Esophagus muscularis mucosa (tissue), 4 donors: ENCODE measurements around the gene ASB4. TPM values are rescaled to one million over a fixed set of nuclear protein-coding genes. Genes with fewer than 3 reads are reported as not detected.
"Not testable (repeated sequence)": the region's sequence is repeated elsewhere in the genome, so short reads cannot be mapped to it uniquely, and the experiment has no call there.

Experiments
- DNase-seq: peaks from one replicate; pipeline ENCODE4 v3.0.0-alpha.2; 2017; ENCODE audit errors: extremely low spot score
- H3K27ac ChIP-seq, 4 donors: fragments of 200-600 bp; sonication (generic); replicated peaks in 1 of 4; 1 replicate in 3 of 4; 2 replicates in 1 of 4; pipeline ENCODE4 v1.5.1; 2016 to 2019; ENCODE audit warnings: mild to moderate bottlenecking in 1 of 4
- H3K27me3 ChIP-seq, 4 donors: fragments of 200-600 bp; sonication (generic); one replicate each; pipeline versions ENCODE4 v1.5.1 to v1.6.0; 2016 to 2019
- H3K36me3 ChIP-seq, 4 donors: fragments of 200-600 bp; sonication (generic); one replicate each; pipeline ENCODE4 v1.5.1; 2016 to 2019
- H3K4me1 ChIP-seq, 4 donors: fragments of 200-600 bp; sonication (generic); one replicate each; pipeline ENCODE4 v1.5.1; 2016 to 2019
- H3K4me3 ChIP-seq, 4 donors: fragments of 200-600 bp; sonication (generic); 1 replicate in 2 of 4; 2 replicates in 2 of 4; pipeline ENCODE4 v1.5.1; 2016 to 2019; ENCODE audit warnings: mild to moderate bottlenecking in 4 of 4, moderate library complexity in 1 of 4
- H3K9me3 ChIP-seq, 4 donors: fragments of 200-600 bp; sonication (generic); 1 replicate in 3 of 4; 2 replicates in 1 of 4; pipeline ENCODE4 v1.5.1; 2016 to 2019
- EP300 ChIP-seq: sonication (generic); formaldehyde crosslinking; IDR thresholded peaks from one replicate; pipeline ENCODE4 v1.6.1; 2017; ENCODE audit warnings: antibody characterized with exemption
- POLR2A ChIP-seq: fragments of 450-650 bp; IDR thresholded peaks from one replicate; pipeline ENCODE4 v1.6.1; 2017; ENCODE audit warnings: antibody characterized with exemption, moderate library complexity, mild to moderate bottlenecking, low read depth
- POLR2AphosphoS5 ChIP-seq, 2 donors: sonication (generic); formaldehyde crosslinking; IDR thresholded peaks; one replicate each; pipeline ENCODE4 v1.6.1; 2017; ENCODE audit warnings: antibody characterized with exemption in 2 of 2
- WGBS: methylation state at CpG from one replicate; pipeline ENCODE4 v1.1.5; 2018; 5-methylcytosine and 5-hydroxymethylcytosine counted together
- intact Hi-C: fragments of 100-400 bp; cut with DNase I; formaldehyde crosslinking; loops from one replicate; pipeline ENCODE4 v1.15.1; 2023
- total RNA-seq, 4 donors: library from RNA; depleted of rRNA; stranded (reverse); fragments of >200 nt; gene quantifications; one replicate each; pipeline versions ENCODE4 v1.1.0 to v1.2.1, GENCODE V29; 2016
- TF ChIP-seq, protein P1 (sequence below), 3 experiments: fragments of 200-600 bp in 2 of 3; fragments of 450-650 bp in 1 of 3; sonication (generic) in 2 of 3; IDR thresholded peaks; one replicate each; pipeline ENCODE4 v1.5.1; 2017 to 2019; ENCODE audit warnings: antibody characterized with exemption in 3 of 3, mild to moderate bottlenecking in 2 of 3, moderate library complexity in 1 of 3

ASB4 gene
- total RNA-seq, 4 donors from 2014 or later: under 0.01 to 0.32 TPM; not detected in 2

DNA sequence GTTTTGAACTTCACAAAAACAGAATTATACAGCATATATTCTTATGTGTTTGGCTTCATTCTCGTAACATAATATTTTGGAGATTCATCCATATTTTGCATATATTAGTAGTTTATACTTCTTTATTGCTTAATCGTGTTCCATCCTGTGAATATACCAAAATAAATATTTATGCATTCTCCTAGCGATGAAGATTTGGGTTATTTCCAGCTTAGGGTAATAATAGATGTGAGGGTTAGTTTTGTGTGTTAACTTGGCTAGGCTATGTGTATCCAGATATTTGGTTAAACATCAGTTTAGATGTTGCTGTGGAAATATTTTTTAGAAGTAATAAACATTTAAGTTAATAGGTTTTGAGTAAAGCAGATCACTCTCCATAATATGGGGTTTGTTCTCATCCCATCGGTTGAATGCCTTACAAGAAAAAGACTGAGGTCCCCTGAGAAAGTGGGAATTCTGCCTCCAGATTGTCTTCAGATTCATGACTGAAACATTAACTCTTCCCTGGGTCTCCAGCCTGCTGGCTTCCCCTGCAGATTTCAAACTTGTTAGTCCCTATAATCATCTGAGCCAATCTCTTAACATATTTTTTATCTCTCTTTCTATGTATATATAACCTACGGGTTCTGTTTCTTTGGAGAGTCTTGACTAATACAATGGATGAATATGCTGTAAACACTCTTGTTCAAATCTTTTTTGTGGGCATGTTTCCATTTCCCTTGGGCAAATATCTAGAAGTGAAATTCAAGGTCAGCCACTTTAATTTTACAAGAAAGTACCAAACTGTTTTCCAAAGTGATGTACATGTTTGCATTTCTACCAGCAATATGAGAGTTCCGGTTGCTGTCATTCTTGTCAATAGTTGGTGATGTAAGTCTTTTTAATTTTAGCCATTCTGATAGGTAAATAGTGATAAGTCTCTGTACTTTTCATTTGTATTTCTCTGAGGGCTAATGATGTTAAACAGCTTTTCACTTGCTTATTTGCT, 61.9 kb downstream of the ASB4 start:
- H3K27ac ChIP-seq: peak overlapping the region; percentile 75 to 93 (median 90)
- H3K9me3 ChIP-seq: no peaks in the 10 kb centered on the region
- no peaks in the 10 kb centered on the region for H3K27me3 ChIP-seq
- no peak overlapping the region for H3K4me3 ChIP-seq
- TF ChIP-seq, protein P1, sequence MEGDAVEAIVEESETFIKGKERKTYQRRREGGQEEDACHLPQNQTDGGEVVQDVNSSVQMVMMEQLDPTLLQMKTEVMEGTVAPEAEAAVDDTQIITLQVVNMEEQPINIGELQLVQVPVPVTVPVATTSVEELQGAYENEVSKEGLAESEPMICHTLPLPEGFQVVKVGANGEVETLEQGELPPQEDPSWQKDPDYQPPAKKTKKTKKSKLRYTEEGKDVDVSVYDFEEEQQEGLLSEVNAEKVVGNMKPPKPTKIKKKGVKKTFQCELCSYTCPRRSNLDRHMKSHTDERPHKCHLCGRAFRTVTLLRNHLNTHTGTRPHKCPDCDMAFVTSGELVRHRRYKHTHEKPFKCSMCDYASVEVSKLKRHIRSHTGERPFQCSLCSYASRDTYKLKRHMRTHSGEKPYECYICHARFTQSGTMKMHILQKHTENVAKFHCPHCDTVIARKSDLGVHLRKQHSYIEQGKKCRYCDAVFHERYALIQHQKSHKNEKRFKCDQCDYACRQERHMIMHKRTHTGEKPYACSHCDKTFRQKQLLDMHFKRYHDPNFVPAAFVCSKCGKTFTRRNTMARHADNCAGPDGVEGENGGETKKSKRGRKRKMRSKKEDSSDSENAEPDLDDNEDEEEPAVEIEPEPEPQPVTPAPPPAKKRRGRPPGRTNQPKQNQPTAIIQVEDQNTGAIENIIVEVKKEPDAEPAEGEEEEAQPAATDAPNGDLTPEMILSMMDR (IDR thresholded peaks at IDR 0.05): no peak
- TF ChIP-seq EP300 (no peak), POLR2A (no peak), POLR2AphosphoS5 (IDR thresholded peaks at IDR 0.05) (no peak)
- intact Hi-C loops: loop anchor here (2.0 kb wide), 1 partner anchor 49 kb away; the partner anchor contains the start of gene PDK4
- peaks cover 65 to 77% (median 76%) of the 10 kb centered on the region in 4 donors for H3K4me1 ChIP-seq
- no peak for DNase-seq
- 57% methylated on average over 5 of the region's 6 CpGs for WGBS
- H3K36me3 ChIP-seq: no peaks in the 10 kb centered on the region

GRCh38 chr7:95549818-95550529, 64.2 kb downstream of the ASB4 start:
- H3K27ac ChIP-seq: peak overlapping the region; percentile 88 to 93 (median 92)
- H3K4me1 ChIP-seq: peaks cover 62 to 70% (median 69%) of the 10 kb centered on the region in 4 donors
- no peak for TF ChIP-seq POLR2A
- TF ChIP-seq, protein P1 (IDR thresholded peaks at IDR 0.05): no peak
- peak; percentile 98 for TF ChIP-seq EP300
- TF ChIP-seq POLR2AphosphoS5 (IDR thresholded peaks at IDR 0.05): peak; percentile 98 to 99
- no peaks in the 10 kb centered on the region for H3K36me3 ChIP-seq
- intact Hi-C loops: no loop called here
- peak overlapping the region in 2 of 4 donors; percentile 22 to 46 for H3K4me3 ChIP-seq
- peak; percentile 99 for DNase-seq
- no peaks in the 10 kb centered on the region for H3K27me3 ChIP-seq
- WGBS: 9% methylated on average over 6 of the region's 6 CpGs
- no peaks in the 10 kb centered on the region for H3K9me3 ChIP-seq

- TF ChIP-seq POLR2AphosphoS5 (IDR thresholded peaks at IDR 0.05): no peak
- no peak for TF ChIP-seq EP300
- no peak for TF ChIP-seq POLR2A
- TF ChIP-seq, protein P1 (IDR thresholded peaks at IDR 0.05): no peak
- DNase-seq: no peak
- intact Hi-C loops: no loop called here
Observed at GRCh38 chr7:95550546-95550945, 64.8 kb downstream of the ASB4 start.

DNA sequence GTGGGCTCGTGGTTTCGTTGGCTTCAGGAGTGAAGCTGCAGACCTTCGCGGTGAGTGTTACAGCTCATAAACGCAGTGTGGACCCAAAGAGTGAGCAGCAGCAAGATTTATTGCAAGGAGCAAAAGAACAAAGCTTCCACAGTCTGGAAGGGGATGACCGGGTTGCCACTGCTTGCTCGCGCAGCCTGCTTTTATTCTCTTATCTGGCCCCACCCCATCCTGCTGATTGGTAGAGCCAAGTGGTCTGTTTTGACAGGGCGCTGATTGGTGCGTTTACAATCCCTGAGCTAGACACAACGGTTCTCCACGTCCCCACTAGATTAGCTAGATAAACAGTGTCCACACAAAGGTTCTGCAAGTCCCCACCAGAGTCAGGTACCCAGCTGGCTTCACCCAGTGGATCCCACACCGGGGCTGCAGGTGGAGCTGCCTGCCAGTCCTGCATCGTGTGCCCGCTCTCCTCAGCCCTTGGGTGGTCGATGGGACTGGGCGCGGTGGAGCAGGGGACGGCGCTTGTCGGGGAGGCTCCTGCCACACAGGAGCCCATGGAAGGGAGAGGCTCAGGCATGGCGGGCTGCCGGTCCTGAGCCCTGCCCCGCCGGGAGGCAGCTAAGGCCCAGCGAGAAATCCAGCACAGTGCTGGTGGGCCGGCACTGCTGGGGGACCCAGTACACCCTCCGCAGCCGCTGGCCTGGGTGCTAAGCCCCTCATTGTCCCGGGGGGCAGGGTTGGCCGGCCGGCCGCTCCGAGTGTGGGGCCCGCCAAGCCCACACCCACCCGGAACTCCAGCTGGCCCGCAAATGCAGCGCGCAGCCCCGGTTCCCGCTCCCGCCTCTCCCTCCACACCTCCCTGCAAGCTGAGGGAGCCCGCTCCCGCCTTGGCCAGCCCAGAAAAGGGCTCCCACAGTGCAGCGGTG, 66.5 kb downstream of the ASB4 start:
- H3K4me3 ChIP-seq, intact Hi-C loops, H3K9me3 ChIP-seq, DNase-seq, H3K36me3 ChIP-seq, H3K27me3 ChIP-seq: not testable (repeated sequence)
- Histone ChIP-seq H3K4me1 (peaks cover 42 to 48% (median 47%) of the 10 kb centered on the region in 4 donors), H3K27ac (peak overlapping the region in 2 of 4 donors; percentile 91 to 92)
- WGBS: 77% methylated on average over 19 of the region's 45 CpGs

More at GRCh38 chr7:95550546-95550945, 64.8 kb downstream of the ASB4 start:
- H3K4me3 ChIP-seq: peak overlapping the region in 2 of 4 donors; percentile 22 to 46
- H3K36me3 ChIP-seq: no peaks in the 10 kb centered on the region
- H3K27me3 ChIP-seq: no peaks in the 10 kb centered on the region
- peaks cover 60 to 65% (median 64%) of the 10 kb centered on the region in 4 donors for H3K4me1 ChIP-seq
- peak overlapping the region; percentile 88 to 93 (median 92) for H3K27ac ChIP-seq
- 54% methylated on average over 4 of the region's 4 CpGs for WGBS
- no peaks in the 10 kb centered on the region for H3K9me3 ChIP-seq
